Measurements from ENCODE around the gene ENDOG. TPM values are rescaled to one million over a fixed set of nuclear protein-coding genes. Genes with fewer than 3 reads are reported as not detected.
A peak's percentile ranks its signal among the peaks of the same experiment; 100 is the strongest.

Gene ENDOG
- total RNA-seq, 1 experiment from 2014 or later: 25.8 TPM

DNA sequence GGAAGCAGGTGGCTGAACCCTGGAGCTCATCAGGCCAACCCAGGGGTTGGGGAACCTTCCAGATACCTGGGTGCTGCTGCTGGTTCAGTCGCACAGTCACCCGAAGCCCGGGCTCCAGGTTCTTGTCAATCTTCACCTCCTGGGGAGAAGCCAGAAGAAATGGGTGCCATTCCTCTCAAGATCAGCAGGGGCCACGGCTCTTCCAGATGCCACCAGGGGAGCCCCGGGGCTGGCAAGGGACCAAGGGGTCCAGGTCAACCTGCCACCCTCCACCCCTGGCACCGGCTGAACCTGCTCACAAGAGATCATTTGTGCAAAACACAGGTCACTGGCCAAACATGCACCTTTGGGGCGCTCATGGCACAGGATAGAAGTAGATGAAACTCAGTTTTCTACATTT, 6.6 kb downstream of the ENDOG start (continued):
- TF ChIP-seq, protein P1, sequence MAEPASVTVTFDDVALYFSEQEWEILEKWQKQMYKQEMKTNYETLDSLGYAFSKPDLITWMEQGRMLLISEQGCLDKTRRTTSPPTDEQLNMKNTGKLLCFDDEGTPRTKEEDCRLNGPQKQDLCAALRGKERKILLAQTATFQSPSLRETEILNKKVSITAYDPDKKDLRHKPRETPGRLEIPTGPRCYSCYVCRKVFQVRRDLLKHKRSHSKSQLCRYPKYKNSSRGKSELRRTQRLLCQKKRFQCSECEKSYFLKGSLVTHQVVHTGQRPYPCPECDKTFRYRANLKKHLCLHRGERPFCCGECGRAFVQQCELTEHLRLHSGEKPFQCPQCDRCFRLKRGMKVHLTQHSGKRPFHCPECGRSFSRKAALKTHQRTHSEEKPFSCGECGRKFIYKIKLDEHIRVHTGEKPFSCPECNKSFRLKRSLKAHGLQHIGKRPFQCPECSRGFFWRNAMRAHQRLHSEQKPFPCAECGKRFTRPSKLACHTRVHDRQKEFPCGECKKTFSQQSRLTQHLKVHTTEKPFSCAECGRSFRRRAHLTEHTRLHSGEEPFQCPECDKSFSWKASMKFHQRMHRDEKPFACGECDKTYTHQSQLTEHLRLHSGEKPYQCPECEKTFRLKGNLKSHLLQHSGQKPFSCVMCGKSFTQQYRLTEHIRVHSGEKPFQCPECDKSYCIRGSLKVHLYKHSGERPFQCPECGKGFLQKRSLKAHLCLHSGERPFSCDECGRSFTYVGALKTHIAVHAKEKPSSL (CRISPR knock-in tag; conservative IDR thresholded peaks at IDR 0.05): no peak
- TF ChIP-seq E2F4 (CRISPR knock-in tag; IDR thresholded peaks at IDR 0.05; ENCODE audit: borderline replicate concordance, low read depth): no peak
- no peak for TF ChIP-seq GTF2I (CRISPR knock-in tag; conservative IDR thresholded peaks at IDR 0.05)
- TF ChIP-seq, protein P2, sequence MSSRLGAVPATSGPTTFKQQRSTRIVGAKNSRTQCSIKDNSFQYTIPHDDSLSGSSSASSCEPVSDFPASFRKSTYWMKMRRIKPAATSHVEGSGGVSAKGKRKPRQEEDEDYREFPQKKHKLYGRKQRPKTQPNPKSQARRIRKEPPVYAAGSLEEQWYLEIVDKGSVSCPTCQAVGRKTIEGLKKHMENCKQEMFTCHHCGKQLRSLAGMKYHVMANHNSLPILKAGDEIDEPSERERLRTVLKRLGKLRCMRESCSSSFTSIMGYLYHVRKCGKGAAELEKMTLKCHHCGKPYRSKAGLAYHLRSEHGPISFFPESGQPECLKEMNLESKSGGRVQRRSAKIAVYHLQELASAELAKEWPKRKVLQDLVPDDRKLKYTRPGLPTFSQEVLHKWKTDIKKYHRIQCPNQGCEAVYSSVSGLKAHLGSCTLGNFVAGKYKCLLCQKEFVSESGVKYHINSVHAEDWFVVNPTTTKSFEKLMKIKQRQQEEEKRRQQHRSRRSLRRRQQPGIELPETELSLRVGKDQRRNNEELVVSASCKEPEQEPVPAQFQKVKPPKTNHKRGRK (CRISPR knock-in tag; IDR thresholded peaks at IDR 0.05; ENCODE audit: borderline replicate concordance): no peak
- TF ChIP-seq ZNF416 (CRISPR knock-in tag; IDR thresholded peaks at IDR 0.05): no peak

DNA sequence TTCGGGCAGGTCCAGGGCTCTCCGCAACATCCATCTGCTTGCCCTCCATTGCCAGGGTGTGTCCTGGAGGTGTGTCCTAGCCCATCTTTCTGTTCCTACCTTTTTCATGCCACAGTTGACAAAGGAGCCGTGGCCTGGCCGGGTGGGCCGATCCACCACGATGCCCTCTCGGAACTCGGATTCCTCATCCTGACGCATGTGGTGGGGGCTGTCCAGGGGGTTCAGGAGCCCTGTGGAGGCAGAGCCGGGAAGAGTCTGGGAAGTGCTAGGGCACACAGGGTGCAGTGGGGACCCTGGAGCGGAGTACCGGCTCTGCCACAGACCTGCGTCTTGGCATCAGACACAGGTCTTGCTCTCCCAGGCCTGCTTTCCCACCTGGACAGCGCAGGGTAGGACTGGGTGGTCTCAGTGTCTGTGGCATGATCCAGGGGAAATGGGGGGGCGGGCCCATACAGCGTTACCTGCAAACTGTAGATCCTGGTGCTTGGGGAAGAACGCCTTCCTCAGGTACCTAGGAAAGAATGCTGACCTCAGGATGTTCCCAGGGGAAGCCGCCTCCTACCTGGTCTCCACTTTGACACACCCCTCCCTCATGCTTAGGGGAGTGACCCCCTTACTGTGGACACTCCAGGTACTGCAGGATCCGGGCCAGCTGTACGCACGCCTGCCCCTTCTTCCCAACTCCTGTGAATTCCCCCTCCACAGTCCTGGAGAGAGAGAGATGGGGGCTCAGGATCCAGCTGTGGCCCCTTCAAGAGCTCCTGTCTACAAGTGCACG, 7.8 kb downstream of the ENDOG start:
- no peak overlapping the region for H3K27ac Mint-ChIP-seq
- no peaks in the 10 kb centered on the region for H3K9me3 Mint-ChIP-seq
- H3K27me3 Mint-ChIP-seq (ENCODE audit: low read depth): no peaks in the 10 kb centered on the region
- peak; percentile 32 for DNase-seq (ENCODE audit: low spot score)
- TF ChIP-seq ZNF121 (CRISPR knock-in tag; IDR thresholded peaks at IDR 0.05) (no peak), ELF4 (CRISPR knock-in tag; IDR thresholded peaks at IDR 0.05; ENCODE audit: low read depth) (no peak), CTCF (IDR thresholded peaks at IDR 0.05) (peak; percentile 15; the same call in 1 of the 2 replicates), NR3C1 (CRISPR knock-in tag; conservative IDR thresholded peaks at IDR 0.05; ENCODE audit: low read depth) (no peak)
- TF ChIP-seq, protein P3, sequence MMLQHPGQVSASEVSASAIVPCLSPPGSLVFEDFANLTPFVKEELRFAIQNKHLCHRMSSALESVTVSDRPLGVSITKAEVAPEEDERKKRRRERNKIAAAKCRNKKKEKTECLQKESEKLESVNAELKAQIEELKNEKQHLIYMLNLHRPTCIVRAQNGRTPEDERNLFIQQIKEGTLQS (CRISPR knock-in tag; conservative IDR thresholded peaks at IDR 0.05): no peak
- ChIA-PET CTCF (interaction anchor here (1.8 kb wide), 1 partner anchor 8 kb away, joined by 7 read pairs; the partner anchor contains the start of gene ENDOG), POLR2A (interaction anchor here (4.1 kb wide), 1 partner anchor 7 kb away, joined by 26 read pairs; the partner anchor contains the start of gene ENDOG)
- peak; percentile 31 for ATAC-seq
- no peak overlapping the region for H3K4me3 Mint-ChIP-seq
- H3K36me3 Mint-ChIP-seq: peaks cover 57% of the 10 kb centered on the region
- H3K4me1 Mint-ChIP-seq: peaks cover 8% of the 10 kb centered on the region

DNA sequence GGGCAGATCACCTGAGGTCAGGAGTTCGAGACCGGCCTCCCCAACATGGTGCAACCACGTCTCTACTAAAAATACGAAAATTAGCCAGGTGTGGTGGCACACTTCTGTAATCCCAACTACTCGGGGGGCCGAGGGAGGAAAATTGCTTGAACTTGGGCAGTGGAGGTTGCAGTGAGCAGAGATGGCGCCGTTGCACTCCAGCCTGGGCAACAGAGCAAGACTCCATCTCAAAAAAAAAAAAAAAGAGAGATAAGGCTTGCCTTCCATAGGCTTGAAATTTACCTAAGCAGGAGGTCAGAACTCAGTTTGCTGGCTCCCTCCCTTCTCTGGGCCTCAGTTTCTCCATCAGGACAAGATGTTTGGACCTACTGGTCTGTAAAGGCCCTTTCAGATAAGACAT, 10.0 kb downstream of the ENDOG start:
- Mint-ChIP-seq H3K4me1 (peaks cover 8% of the 10 kb centered on the region), H3K27me3 (ENCODE audit: low read depth) (no peaks in the 10 kb centered on the region), H3K27ac (no peak overlapping the region), H3K9me3 (no peaks in the 10 kb centered on the region), H3K36me3 (peaks cover 49% of the 10 kb centered on the region), H3K4me3 (peak overlapping the region; percentile 93)
- CTCF ChIA-PET: interaction anchor here (1.1 kb wide), 1 partner anchor 126 kb away, joined by 3 read pairs; the partner anchor contains the start of gene PKN3
- no peak for DNase-seq (ENCODE audit: low spot score)
- peak; percentile 79; the same call in 1 of the 2 replicates for TF ChIP-seq ZNF121 (CRISPR knock-in tag; IDR thresholded peaks at IDR 0.05)
- TF ChIP-seq E2F4 (CRISPR knock-in tag; IDR thresholded peaks at IDR 0.05; ENCODE audit: borderline replicate concordance, low read depth): no peak
- TF ChIP-seq, protein P2 (CRISPR knock-in tag; IDR thresholded peaks at IDR 0.05; ENCODE audit: borderline replicate concordance): no peak
- ATAC-seq: no peak
- POLR2A ChIA-PET: interaction anchor here (4.1 kb wide), 1 partner anchor 9 kb away, joined by 26 read pairs; the partner anchor contains the start of gene ENDOG

Measured in WTC11 (cell line).